A549 (cell line): ENCODE data around the gene COLEC12. TPM values are rescaled to one million over a fixed set of nuclear protein-coding genes. Genes with fewer than 3 reads are reported as not detected.

ENCODE experiments used
- ATAC-seq, 2 experiments: fragments of 200-7000 bp in 1 of 2; fragments of >200 bp in 1 of 2; cut with Nextera tagmentation in 1 of 2; cut with Tn5 transposase in 1 of 2; 3 replicates each; pipeline versions ENCODE4 v1.8.0 to v1.9.1; 2018 to 2020; ENCODE audit warnings: mild to moderate bottlenecking in 1 of 2, moderate library complexity in 1 of 2
- CTCF ChIA-PET: fragments of 300-600 bp; sonication (Branson Sonifier 250); formaldehyde crosslinking; extraction: SDS; loops from one replicate; lab custom pipeline; 2021; ENCODE audit warnings: antibody characterized with exemption, inconsistent platforms; lab: Yijun Ruan, JAX
- POLR2A ChIA-PET: fragments of 350-600 bp; formaldehyde crosslinking; extraction: SDS; loops from one replicate; lab custom pipeline; 2021; ENCODE audit warnings: antibody characterized with exemption, inconsistent platforms; lab: Yijun Ruan, JAX
- DNase-seq, 2 experiments: peaks; one replicate each; pipeline versions ENCODE4 v3.0.0 to v3.0.0-alpha.2; 2011 to 2016; ENCODE audit warnings: low read depth in 1 of 2, low spot score in 1 of 2
- FAIRE-seq: peaks from 2 replicates; lab custom pipeline; 2011; peaks lifted over from hg19 to GRCh38; lab: Jason Lieb, UNC
- H3K27ac ChIP-seq, 2 experiments: fragments of >200 bp; sonication (Bioruptor Twin); formaldehyde crosslinking; 3 replicates each; pipeline ENCODE4 v1.5.1; 2016 to 2017
- H3K4me1 ChIP-seq: fragments of >200 bp; sonication (Bioruptor Twin); formaldehyde crosslinking; 3 replicates; pipeline ENCODE4 v1.6.1; 2016
- H3K4me2 ChIP-seq: fragments of >200 bp; sonication (Bioruptor Twin); formaldehyde crosslinking; 3 replicates; pipeline ENCODE4 v1.6.1; 2016
- H3K4me3 ChIP-seq: fragments of >200 bp; sonication (Bioruptor Twin); formaldehyde crosslinking; 3 replicates; pipeline ENCODE4 v1.5.1; 2016
- H3K9me3 ChIP-seq: fragments of >200 bp; sonication (Bioruptor Twin); formaldehyde crosslinking; 3 replicates; pipeline ENCODE4 v1.6.1; 2016
- BCL3 ChIP-seq: fragments of >200 bp; sonication (Bioruptor Twin); formaldehyde crosslinking; IDR thresholded peaks from 3 replicates; pipeline ENCODE4 v1.6.1; 2016
- CHD4 ChIP-seq: fragments of 200-600 bp; sonication (generic); IDR thresholded peaks from 2 replicates; pipeline ENCODE4 v1.6.1; 2016; ENCODE audit warnings: antibody characterized with exemption, mild to moderate bottlenecking, borderline replicate concordance
- CTCF ChIP-seq: fragments of >200 bp; sonication (Bioruptor Twin); formaldehyde crosslinking; IDR thresholded peaks from 3 replicates; pipeline ENCODE4 v1.5.1; 2016
- EHF ChIP-seq: fragments of 250-450 bp; sonication (Bioruptor Pico); IDR thresholded peaks from 2 replicates; pipeline ENCODE4 v1.5.0; 2020; ENCODE audit warnings: mild to moderate bottlenecking
- FOSL2 ChIP-seq, 2 experiments: fragments of 450-650 bp in 1 of 2; fragments of >200 bp in 1 of 2; sonication (Bioruptor Twin) in 1 of 2; formaldehyde crosslinking; IDR thresholded peaks; 2 replicates each; pipeline versions ENCODE4 v1.5.0 to v1.6.1; 2016 to 2020; ENCODE audit warnings: mild to moderate bottlenecking in 1 of 2, moderate library complexity in 1 of 2
- FOXS1 ChIP-seq: fragments of 250-450 bp; sonication (Bioruptor Pico); IDR thresholded peaks from 2 replicates; pipeline ENCODE4 v1.5.0; 2020; ENCODE audit warnings: mild to moderate bottlenecking, moderate library complexity
- HOXB5 ChIP-seq: fragments of 250-450 bp; sonication (Bioruptor Pico); IDR thresholded peaks from 2 replicates; pipeline ENCODE4 v1.5.0; 2020; ENCODE audit warnings: mild to moderate bottlenecking, moderate library complexity
- KDM1A ChIP-seq: fragments of 200-600 bp; sonication (generic); IDR thresholded peaks from 2 replicates; pipeline ENCODE4 v1.6.1; 2016; ENCODE audit warnings: low read depth, mild to moderate bottlenecking
- MAZ ChIP-seq: fragments of 150-350 bp; IDR thresholded peaks from 2 replicates; pipeline ENCODE4 v1.6.1; 2014; ENCODE audit warnings: antibody characterized with exemption, low read depth, low read length, borderline replicate concordance
- MYC ChIP-seq: IDR thresholded peaks from 2 replicates; pipeline ENCODE4 v1.6.1; 2012; ENCODE audit warnings: mild to moderate bottlenecking, inconsistent platforms, low read length, improper control_type of control experiment, borderline replicate concordance
- POLR2AphosphoS2 ChIP-seq: conservative IDR thresholded peaks from 2 replicates; pipeline ENCODE4 v1.6.1; 2012; ENCODE audit warnings: low read length, improper control_type of control experiment, inconsistent platforms
- RARB ChIP-seq: fragments of 250-450 bp; sonication (Bioruptor Pico); IDR thresholded peaks from 2 replicates; pipeline ENCODE4 v1.8.0; 2021; ENCODE audit warnings: mild to moderate bottlenecking, moderate library complexity
- RFX5 ChIP-seq: fragments of 450-650 bp; IDR thresholded peaks from 2 replicates; pipeline ENCODE4 v1.7.1; 2014; ENCODE audit warnings: antibody characterized with exemption, mild to moderate bottlenecking, moderate library complexity
- RNF2 ChIP-seq: fragments of 200-600 bp; sonication (generic); IDR thresholded peaks from 2 replicates; pipeline ENCODE4 v1.6.1; 2016; ENCODE audit warnings: low read depth, mild to moderate bottlenecking, antibody characterized with exemption, moderate library complexity, borderline replicate concordance
- SREBF2 ChIP-seq: fragments of 450-650 bp; IDR thresholded peaks from 2 replicates; pipeline ENCODE4 v1.6.1; 2014; ENCODE audit warnings: mild to moderate bottlenecking, moderate library complexity
- WGBS: methylation state at CpG from one replicate; pipeline ENCODE4 v1.1.6; 2017; ENCODE audit errors: missing lambda C conversion rate; 5-methylcytosine and 5-hydroxymethylcytosine counted together
- polyA plus RNA-seq, 4 experiments: library from polyadenylated mRNA; depleted of rRNA in 3 of 4; stranded (reverse); fragments of >200 nt; fragmentation: RNase III in 1 of 4; extraction: RNeasy Plus Mini Kit Qiagen cat#74134 plus additional on column Dnase treatment in 1 of 4; gene quantifications; 2 replicates in 3 of 4; 3 replicates in 1 of 4; pipeline ENCODE4 v1.2.3, GENCODE V29; 2011 to 2017
- TF ChIP-seq, protein P1 (sequence below): fragments of >200 bp; sonication (Bioruptor Twin); formaldehyde crosslinking; IDR thresholded peaks from 2 replicates; pipeline ENCODE4 v1.6.1; 2016

COLEC12 gene
- polyA plus RNA-seq, 2 of the 4 experiments (the other 2 are of a cell fraction): 0.01 TPM; not detected in 1

- Histone ChIP-seq H3K9me3 (no peaks in the 10 kb centered on the region), H3K27ac (no peak overlapping the region), H3K4me3 (no peak overlapping the region), H3K4me1 (peaks cover 11% of the 10 kb centered on the region; the same call in 2 of the 3 replicates), H3K4me2 (peak overlapping the region; percentile 34; the same call in 1 of the 3 replicates)
- WGBS: 24% methylated on average over 2 of the region's 2 CpGs
- no peak for FAIRE-seq
- ChIA-PET CTCF (no interaction called here), POLR2A (no interaction called here)
- peak in 1 of 2 experiments; percentile 3 for DNase-seq
- peak in 1 of 2 experiments; percentile 44; a peak in 1 of 6 replicates for ATAC-seq
- no peak for TF ChIP-seq MYC
- TF ChIP-seq FOSL2 (IDR thresholded peaks at IDR 0.05): no peak
- TF ChIP-seq FOSL2 (CRISPR knock-in tag; IDR thresholded peaks at IDR 0.05): 0 out of 2 replicates have a peak, but pooled peaks have one; percentile 22
- no peak for TF ChIP-seq SREBF2
- TF ChIP-seq BCL3: no peak
- TF ChIP-seq CTCF: no peak
- no peak for TF ChIP-seq FOXS1 (CRISPR knock-in tag)
Measured at GRCh38 chr18:323253-323622, 177.3 kb downstream of the COLEC12 start.

GRCh38 chr18:321865-322467 lies 178.5 kb downstream of the COLEC12 start:
- H3K27ac ChIP-seq: no peak overlapping the region
- WGBS: 85% methylated on average over 5 of the region's 5 CpGs
- TF ChIP-seq RARB (CRISPR knock-in tag): no peak
- TF ChIP-seq MAZ: no peak
- TF ChIP-seq RNF2: no peak
- TF ChIP-seq, protein P1, sequence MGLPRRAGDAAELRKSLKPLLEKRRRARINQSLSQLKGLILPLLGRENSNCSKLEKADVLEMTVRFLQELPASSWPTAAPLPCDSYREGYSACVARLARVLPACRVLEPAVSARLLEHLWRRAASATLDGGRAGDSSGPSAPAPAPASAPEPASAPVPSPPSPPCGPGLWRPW: no peak
- no peak for TF ChIP-seq POLR2AphosphoS2
- TF ChIP-seq EHF: no peak
- no peak for TF ChIP-seq FOSL2 (IDR thresholded peaks at IDR 0.05)
- no peak for TF ChIP-seq FOSL2 (CRISPR knock-in tag; IDR thresholded peaks at IDR 0.05)
- TF ChIP-seq, all 56 proteins: peak for 0
- H3K4me1 ChIP-seq: peaks cover 11% of the 10 kb centered on the region; the same call in 2 of the 3 replicates
- H3K4me3 ChIP-seq: no peak overlapping the region
- ChIA-PET CTCF (interaction anchor here (1.1 kb wide), 1 partner anchor 23 kb away, joined by 4 read pairs; no protein-coding TSS in a partner anchor), POLR2A (no interaction called here)
- DNase-seq (no peak), FAIRE-seq (no peak), ATAC-seq (no peak)
- H3K9me3 ChIP-seq: no peaks in the 10 kb centered on the region
- H3K4me2 ChIP-seq: peak overlapping the region; percentile 34; the same call in 1 of the 3 replicates

GRCh38 chr18:320155-320554 lies 180.3 kb downstream of the COLEC12 start:
- CTCF ChIA-PET: no interaction called here
- 14% methylated on average over 1 of the region's 1 CpG for WGBS
- FAIRE-seq (no peak), DNase-seq (no peak), ATAC-seq (no peak)
- Histone ChIP-seq H3K27ac (no peak overlapping the region), H3K4me2 (no peak overlapping the region), H3K4me1 (peaks cover 11% of the 10 kb centered on the region; the same call in 2 of the 3 replicates), H3K4me3 (no peak overlapping the region), H3K9me3 (no peaks in the 10 kb centered on the region)
- TF ChIP-seq RFX5 (no peak), HOXB5 (no peak), KDM1A (no peak), FOXS1 (CRISPR knock-in tag) (no peak), RNF2 (no peak), CHD4 (no peak)
- POLR2A ChIA-PET: no interaction called here
